SKM-1 treated with dmso at 0.1 percent for 144 hours (cell line): Measurements from ENCODE around the gene MYO7B.

Source experiments
- DNase-seq: peaks from one replicate; lab custom pipeline; 2025; ENCODE audit not compliant: unreplicated experiment; lab: John Stamatoyannopoulos, UW

MYO7B gene

GRCh38 chr2:127646487-127647241 lies 111.2 kb downstream of the MYO7B start:
- no peak for DNase-seq

- DNase-seq, result no peak
Observed at GRCh38 chr2:127647242-127648190, 112.0 kb downstream of the MYO7B start.

- DNase-seq, result no peak
Observed at GRCh38 chr2:127648321-127648720, 112.8 kb downstream of the MYO7B start.

GRCh38 chr2:127649100-127649611 lies 113.7 kb downstream of the MYO7B start:
- DNase-seq, result no peak

- DNase-seq, result peak; percentile 51
Observed at GRCh38 chr2:127649684-127650040, 114.2 kb downstream of the MYO7B start.

GRCh38 chr2:127650041-127650784 lies 114.7 kb downstream of the MYO7B start:
- no peak for DNase-seq

GRCh38 chr2:127650785-127651380 lies 115.4 kb downstream of the MYO7B start:
- no peak for DNase-seq

- no peak for DNase-seq
Observed at GRCh38 chr2:127651381-127651809, 115.9 kb downstream of the MYO7B start.

- DNase-seq, result no peak
Observed at GRCh38 chr2:127651971-127652550, 116.6 kb downstream of the MYO7B start.

GRCh38 chr2:127652786-127653357 lies 117.4 kb downstream of the MYO7B start:
- DNase-seq, result no peak

- DNase-seq, result no peak
Observed at GRCh38 chr2:127653421-127654083, 118.1 kb downstream of the MYO7B start.

GRCh38 chr2:127654084-127654837 lies 118.8 kb downstream of the MYO7B start:
- DNase-seq, result no peak

- DNase-seq, result no peak
Observed at GRCh38 chr2:127654838-127655175, 119.3 kb downstream of the MYO7B start.

- no peak for DNase-seq
Observed at GRCh38 chr2:127655209-127656073, 120.0 kb downstream of the MYO7B start.

GRCh38 chr2:127656569-127657231 lies 121.2 kb downstream of the MYO7B start:
- no peak for DNase-seq

GRCh38 chr2:127657232-127657595 lies 121.7 kb downstream of the MYO7B start:
- no peak for DNase-seq

- DNase-seq, result no peak
Observed at GRCh38 chr2:127658146-127658545, 122.7 kb downstream of the MYO7B start.
